Caco-2 (cell line): Measurements from ENCODE around the gene LAPTM5. TPM values are rescaled to one million over a fixed set of nuclear protein-coding genes. Genes with fewer than 3 reads are reported as not detected.

Experiments
- BruUV-seq: library from RNA; stranded (reverse); fragments of 400-500 nt; replicated peaks from 2 replicates; lab custom pipeline; 2021; lab: Mats Ljungman, UMichigan
- CTCF ChIA-PET: fragments of 300-600 bp; sonication (Branson Sonifier 250); formaldehyde crosslinking; loops from one replicate; lab custom pipeline; 2022; ENCODE audit warnings: antibody characterized with exemption; lab: Charles Lee
- POLR2A ChIA-PET: fragments of 300-600 bp; sonication (Branson Sonifier 250); formaldehyde crosslinking; loops from one replicate; lab custom pipeline; 2022; ENCODE audit warnings: antibody characterized with exemption; lab: Charles Lee
- DNase-seq, 2 experiments: peaks; one replicate each; pipeline versions ENCODE4 v3.0.0 to v3.0.0-alpha.2; 2020 to 2022
- H3K27me3 ChIP-seq: replicated peaks from 2 replicates; pipeline ENCODE4 v1.6.0; 2011; ENCODE audit warnings: low read length; ENCODE audit not compliant: control insufficient read depth, insufficient read depth
- H3K36me3 ChIP-seq: 2 replicates; pipeline ENCODE4 v1.5.1; 2011; ENCODE audit warnings: low read length; ENCODE audit not compliant: control insufficient read depth, insufficient read depth
- H3K4me1 ChIP-seq: fragments of 250-450 bp; sonication (Bioruptor Pico); 2 replicates; pipeline ENCODE4 v1.5.1; 2020; ENCODE audit warnings: mild to moderate bottlenecking
- H3K4me3 ChIP-seq: 2 replicates; pipeline ENCODE4 v1.5.1; 2011; ENCODE audit warnings: low read depth, mild to moderate bottlenecking, control low read depth, low read length
- H3K9me3 ChIP-seq: fragments of 250-450 bp; sonication (Bioruptor Pico); 2 replicates; pipeline ENCODE4 v1.5.1; 2020; ENCODE audit warnings: mild to moderate bottlenecking, moderate library complexity
- H3K27ac Mint-ChIP-seq: one replicate; pipeline ENCODE4 v1.8.0; 2022; ENCODE audit warnings: mixed read lengths; ENCODE audit not compliant: unreplicated experiment
- H3K27me3 Mint-ChIP-seq: one replicate; pipeline ENCODE4 v1.8.0; 2022; ENCODE audit warnings: mixed read lengths; ENCODE audit not compliant: insufficient read depth, unreplicated experiment
- H3K36me3 Mint-ChIP-seq: one replicate; pipeline ENCODE4 v1.8.0; 2022; ENCODE audit warnings: mild to moderate bottlenecking, mixed read lengths; ENCODE audit not compliant: insufficient read depth, unreplicated experiment
- H3K4me1 Mint-ChIP-seq: one replicate; pipeline ENCODE4 v1.8.0; 2022; ENCODE audit warnings: low read depth, mixed read lengths; ENCODE audit not compliant: unreplicated experiment
- H3K4me3 Mint-ChIP-seq: one replicate; pipeline ENCODE4 v1.8.0; 2022; ENCODE audit warnings: mild to moderate bottlenecking, moderate library complexity, mixed read lengths; ENCODE audit not compliant: unreplicated experiment
- H3K9me3 Mint-ChIP-seq: one replicate; pipeline ENCODE4 v1.8.0; 2022; ENCODE audit warnings: mixed read lengths; ENCODE audit not compliant: unreplicated experiment
- CTCF ChIP-seq, 2 experiments: fragments of 200-600 bp in 1 of 2; IDR thresholded peaks; 1 replicate in 1 of 2; 2 replicates in 1 of 2; pipeline versions ENCODE4 v1.5.1 to v1.8.0; 2011 to 2022; ENCODE audit warnings: antibody characterized with exemption in 1 of 2, control low read depth in 1 of 2, inconsistent platforms in 1 of 2, low read depth in 1 of 2, low read length in 1 of 2, mild to moderate bottlenecking in 1 of 2, moderate library complexity in 1 of 2; ENCODE audit not compliant: insufficient read depth in 1 of 2, severe bottlenecking in 1 of 2, unreplicated experiment in 1 of 2
- intact Hi-C: fragments of 100-400 bp; cut with micrococcal nuclease; formaldehyde crosslinking; loops from one replicate; pipeline ENCODE4 v1.10.0; 2022; ENCODE audit not compliant: unreplicated experiment
- total RNA-seq: library from RNA; stranded (reverse); gene quantifications from 2 replicates; pipeline ENCODE4 v1.2.3, GENCODE V29; 2022

Gene LAPTM5
- total RNA-seq, 1 experiment from 2014 or later: not detected

- H3K27me3 Mint-ChIP-seq: no peaks in the 10 kb centered on the region
These were observed 19.4 kb downstream of the LAPTM5 start for GRCh38 chr1:30738040-30738714.

GRCh38 chr1:30737357-30738039, 20.1 kb downstream of the LAPTM5 start:
- no peak overlapping the region for H3K4me3 Mint-ChIP-seq
- H3K27me3 Mint-ChIP-seq: no peaks in the 10 kb centered on the region
- ChIA-PET CTCF (no interaction called here), POLR2A (no interaction called here)
- H3K36me3 Mint-ChIP-seq: no peaks in the 10 kb centered on the region
- H3K4me3 ChIP-seq: no peak overlapping the region
- H3K4me1 ChIP-seq: no peaks in the 10 kb centered on the region
- H3K36me3 ChIP-seq: no peaks in the 10 kb centered on the region
- no peak overlapping the region for H3K27ac Mint-ChIP-seq
- DNase-seq: no peak
- BruUV-seq: no TSS peak
- TF ChIP-seq CTCF (IDR thresholded peaks at IDR 0.05; ENCODE audit: insufficient read depth in 1 of 2, low read depth in 1 of 2, low read length in 1 of 2, severe bottlenecking in 1 of 2, unreplicated experiment in 1 of 2): no peak
- H3K4me1 Mint-ChIP-seq: no peaks in the 10 kb centered on the region
- no peaks in the 10 kb centered on the region for H3K27me3 ChIP-seq
- intact Hi-C loops: no loop called here
- no peaks in the 10 kb centered on the region for H3K9me3 ChIP-seq
- no peaks in the 10 kb centered on the region for H3K9me3 Mint-ChIP-seq

More at GRCh38 chr1:30738040-30738714, 19.4 kb downstream of the LAPTM5 start:
- ChIA-PET CTCF (no interaction called here), POLR2A (no interaction called here)
- no peaks in the 10 kb centered on the region for H3K9me3 Mint-ChIP-seq
- H3K9me3 ChIP-seq: no peaks in the 10 kb centered on the region
- no peaks in the 10 kb centered on the region for H3K4me1 ChIP-seq
- H3K4me3 Mint-ChIP-seq: no peak overlapping the region
- no peaks in the 10 kb centered on the region for H3K4me1 Mint-ChIP-seq
- no peaks in the 10 kb centered on the region for H3K27me3 ChIP-seq
- H3K4me3 ChIP-seq: no peak overlapping the region
- no peak for DNase-seq
- no peak for TF ChIP-seq CTCF (IDR thresholded peaks at IDR 0.05; ENCODE audit: insufficient read depth in 1 of 2, low read depth in 1 of 2, low read length in 1 of 2, severe bottlenecking in 1 of 2, unreplicated experiment in 1 of 2)
- H3K27ac Mint-ChIP-seq: no peak overlapping the region
- H3K36me3 Mint-ChIP-seq: no peaks in the 10 kb centered on the region
- intact Hi-C loops: no loop called here
- no peaks in the 10 kb centered on the region for H3K36me3 ChIP-seq
- BruUV-seq: no TSS peak

GRCh38 chr1:30735668-30736498, 21.7 kb downstream of the LAPTM5 start:
- Mint-ChIP-seq H3K36me3 (no peaks in the 10 kb centered on the region), H3K27me3 (no peaks in the 10 kb centered on the region), H3K4me1 (no peaks in the 10 kb centered on the region), H3K9me3 (no peaks in the 10 kb centered on the region), H3K27ac (no peak overlapping the region), H3K4me3 (no peak overlapping the region)
- ChIA-PET CTCF (no interaction called here), POLR2A (no interaction called here)
- Histone ChIP-seq H3K36me3 (no peaks in the 10 kb centered on the region), H3K4me1 (no peaks in the 10 kb centered on the region), H3K9me3 (no peaks in the 10 kb centered on the region), H3K27me3 (no peaks in the 10 kb centered on the region), H3K4me3 (no peak overlapping the region)
- no TSS peak for BruUV-seq
- DNase-seq: no peak
- intact Hi-C loops: no loop called here
- no peak for TF ChIP-seq CTCF (IDR thresholded peaks at IDR 0.05; ENCODE audit: insufficient read depth in 1 of 2, low read depth in 1 of 2, low read length in 1 of 2, severe bottlenecking in 1 of 2, unreplicated experiment in 1 of 2)
